PC-9 (cell line): ENCODE measurements around the gene DAB1. TPM values are rescaled to one million over a fixed set of nuclear protein-coding genes. Genes with fewer than 3 reads are reported as not detected.
"Not testable (repeated sequence)": the region's sequence is repeated elsewhere in the genome, so short reads cannot be mapped to it uniquely, and the experiment has no call there.

Experiments
- BruUV-seq: library from RNA; stranded (reverse); fragments of 400-500 nt; replicated peaks from 2 replicates; lab custom pipeline; 2021; lab: Mats Ljungman, UMichigan
- CTCF ChIA-PET: fragments of 300-600 bp; sonication (Branson Sonifier 250); formaldehyde crosslinking; loops from one replicate; lab custom pipeline; 2022; ENCODE audit warnings: antibody characterized with exemption; lab: Charles Lee
- POLR2A ChIA-PET: fragments of 300-600 bp; sonication (Branson Sonifier 250); formaldehyde crosslinking; loops from one replicate; lab custom pipeline; 2022; ENCODE audit warnings: antibody characterized with exemption; ENCODE audit not compliant: unreplicated experiment; lab: Charles Lee
- DNase-seq, 2 experiments: peaks; one replicate each; pipeline versions ENCODE4 v3.0.0 to v3.0.0-alpha.2; 2015 to 2022; ENCODE audit warnings: mixed read lengths in 1 of 2
- H2AFZ ChIP-seq: fragments of 200-600 bp; sonication (generic); 2 replicates; pipeline ENCODE4 v1.8.1; 2017; ENCODE audit warnings: antibody characterized with exemption
- H3F3A ChIP-seq: fragments of 200-600 bp; sonication (generic); 2 replicates; pipeline ENCODE4 v1.8.1; 2017; ENCODE audit warnings: antibody characterized with exemption, mild to moderate bottlenecking, low read depth; ENCODE audit not compliant: insufficient read depth
- H3K27ac ChIP-seq: fragments of 200-600 bp; sonication (generic); 2 replicates; pipeline ENCODE4 v1.6.1; 2016; ENCODE audit warnings: mixed run types
- H3K27me3 ChIP-seq: fragments of 200-600 bp; sonication (generic); 2 replicates; pipeline ENCODE4 v1.6.1; 2016; ENCODE audit warnings: low read depth, mixed run types; ENCODE audit not compliant: insufficient read depth
- H3K36me3 ChIP-seq: fragments of 200-600 bp; sonication (generic); 2 replicates; pipeline ENCODE4 v1.6.1; 2016; ENCODE audit warnings: low read depth, mixed run types
- H3K4me1 ChIP-seq: fragments of 200-600 bp; sonication (generic); replicated peaks from 2 replicates; pipeline ENCODE4 v1.6.1; 2016; ENCODE audit warnings: mixed run types; ENCODE audit not compliant: insufficient read depth
- H3K4me2 ChIP-seq: fragments of 200-600 bp; sonication (generic); 2 replicates; pipeline ENCODE4 v1.6.1; 2017; ENCODE audit warnings: mixed run types
- H3K4me3 ChIP-seq: fragments of 200-600 bp; sonication (generic); 2 replicates; pipeline ENCODE4 v1.6.1; 2016; ENCODE audit warnings: mixed run types
- H3K79me2 ChIP-seq: fragments of 200-600 bp; sonication (generic); 2 replicates; pipeline ENCODE4 v1.6.1; 2017; ENCODE audit warnings: low read depth, mixed run types
- H3K9me2 ChIP-seq: fragments of 200-600 bp; sonication (generic); 2 replicates; pipeline ENCODE4 v1.8.1; 2017; ENCODE audit warnings: mild to moderate bottlenecking; ENCODE audit not compliant: insufficient read depth
- H3K9me3 ChIP-seq: fragments of 200-600 bp; sonication (generic); 2 replicates; pipeline ENCODE4 v1.8.1; 2016; ENCODE audit warnings: low read depth; ENCODE audit not compliant: insufficient read depth
- H4K20me1 ChIP-seq: fragments of 200-600 bp; sonication (generic); 2 replicates; pipeline ENCODE4 v1.8.1; 2017; ENCODE audit not compliant: insufficient read depth
- EZH2 ChIP-seq: fragments of 200-600 bp; sonication (generic); IDR thresholded peaks from 2 replicates; pipeline ENCODE4 v1.8.0; 2017; ENCODE audit warnings: antibody characterized with exemption, low read depth
- intact Hi-C: fragments of 100-400 bp; cut with micrococcal nuclease; formaldehyde crosslinking; loops from one replicate; pipeline ENCODE4 v1.10.0; 2022; ENCODE audit not compliant: unreplicated experiment
- total RNA-seq: library from RNA; stranded (reverse); gene quantifications from 2 replicates; pipeline ENCODE4 v1.2.3, GENCODE V29; 2021
- TF ChIP-seq, protein P1 (sequence below): fragments of 200-600 bp; sonication (generic); conservative IDR thresholded peaks from 2 replicates; pipeline ENCODE4 v1.6.1; 2017; ENCODE audit warnings: mixed run types, antibody characterized with exemption, mild to moderate bottlenecking, moderate library complexity

The DAB1 gene
- total RNA-seq, 1 experiment from 2014 or later, result not detected

DNA sequence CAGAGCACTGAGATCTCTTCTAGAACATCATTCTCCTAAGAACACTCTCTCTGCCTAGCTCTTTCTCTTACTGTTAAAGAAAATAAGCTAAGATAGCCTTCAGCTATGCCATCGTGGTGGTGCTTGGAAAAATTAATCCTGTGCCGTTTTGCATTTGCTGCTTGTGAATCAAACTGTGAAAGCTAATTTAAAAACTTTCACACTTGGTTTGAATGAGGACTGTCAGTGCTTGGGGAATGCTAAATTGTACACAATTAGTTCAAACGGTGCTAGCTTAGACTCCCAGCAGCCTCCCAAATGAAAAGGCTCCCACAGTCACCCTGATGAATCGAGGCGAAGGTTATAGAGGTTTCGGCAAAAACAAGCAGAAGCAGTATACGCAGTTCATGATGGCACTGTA, 79.6 kb downstream of the DAB1 start:
- CTCF ChIA-PET, result no interaction called here
- H3K9me2 ChIP-seq, result no peaks in the 10 kb centered on the region
- no peak overlapping the region for H3K4me2 ChIP-seq
- no peaks in the 10 kb centered on the region for H3K79me2 ChIP-seq
- no peak overlapping the region for H3K27ac ChIP-seq
- no peaks in the 10 kb centered on the region for H3K36me3 ChIP-seq
- BruUV-seq, result no TSS peak
- DNase-seq, result no peak
- peaks cover 57% of the 10 kb centered on the region for H3K27me3 ChIP-seq
- no peaks in the 10 kb centered on the region for H3F3A ChIP-seq
- no peaks in the 10 kb centered on the region for H3K9me3 ChIP-seq
- no peaks in the 10 kb centered on the region for H4K20me1 ChIP-seq
- H2AFZ ChIP-seq, result no peak overlapping the region
- no peak for TF ChIP-seq EZH2
- TF ChIP-seq, protein P1, sequence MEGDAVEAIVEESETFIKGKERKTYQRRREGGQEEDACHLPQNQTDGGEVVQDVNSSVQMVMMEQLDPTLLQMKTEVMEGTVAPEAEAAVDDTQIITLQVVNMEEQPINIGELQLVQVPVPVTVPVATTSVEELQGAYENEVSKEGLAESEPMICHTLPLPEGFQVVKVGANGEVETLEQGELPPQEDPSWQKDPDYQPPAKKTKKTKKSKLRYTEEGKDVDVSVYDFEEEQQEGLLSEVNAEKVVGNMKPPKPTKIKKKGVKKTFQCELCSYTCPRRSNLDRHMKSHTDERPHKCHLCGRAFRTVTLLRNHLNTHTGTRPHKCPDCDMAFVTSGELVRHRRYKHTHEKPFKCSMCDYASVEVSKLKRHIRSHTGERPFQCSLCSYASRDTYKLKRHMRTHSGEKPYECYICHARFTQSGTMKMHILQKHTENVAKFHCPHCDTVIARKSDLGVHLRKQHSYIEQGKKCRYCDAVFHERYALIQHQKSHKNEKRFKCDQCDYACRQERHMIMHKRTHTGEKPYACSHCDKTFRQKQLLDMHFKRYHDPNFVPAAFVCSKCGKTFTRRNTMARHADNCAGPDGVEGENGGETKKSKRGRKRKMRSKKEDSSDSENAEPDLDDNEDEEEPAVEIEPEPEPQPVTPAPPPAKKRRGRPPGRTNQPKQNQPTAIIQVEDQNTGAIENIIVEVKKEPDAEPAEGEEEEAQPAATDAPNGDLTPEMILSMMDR, result no peak
- H3K4me1 ChIP-seq, result no peaks in the 10 kb centered on the region
- intact Hi-C loops, result no loop called here
- H3K4me3 ChIP-seq, result no peak overlapping the region
- POLR2A ChIA-PET, result no interaction called here

GRCh38 chr1:57343298-57343915, 80.5 kb downstream of the DAB1 start:
- H3K9me3 ChIP-seq, BruUV-seq, H3K9me2 ChIP-seq, H4K20me1 ChIP-seq, H3K4me3 ChIP-seq, H3K4me1 ChIP-seq, DNase-seq, H2AFZ ChIP-seq, POLR2A ChIA-PET, H3K4me2 ChIP-seq, H3F3A ChIP-seq, intact Hi-C loops, H3K79me2 ChIP-seq, H3K27ac ChIP-seq, H3K36me3 ChIP-seq, CTCF ChIA-PET: not testable (repeated sequence)
- peaks cover 57% of the 10 kb centered on the region for H3K27me3 ChIP-seq

DNA sequence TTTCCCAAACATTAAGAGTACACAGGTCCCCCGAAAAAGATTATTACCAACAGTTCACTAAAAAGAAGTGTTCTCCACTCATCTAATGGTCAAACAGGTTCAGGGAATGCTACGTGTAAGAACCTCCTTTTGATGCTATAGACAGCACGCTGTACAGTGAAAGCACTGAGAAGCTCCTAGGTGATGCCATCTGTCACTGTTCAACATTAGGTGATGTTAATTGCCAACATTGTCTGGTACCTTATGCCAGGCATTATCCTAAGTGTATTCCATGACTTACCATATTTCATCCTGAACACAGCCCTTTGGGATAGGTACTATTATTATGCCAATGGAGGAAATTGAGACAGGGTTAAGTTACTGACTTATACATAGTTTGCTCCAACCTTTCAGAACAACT, 82.1 kb downstream of the DAB1 start:
- BruUV-seq, result no TSS peak
- H3K27ac ChIP-seq, result no peak overlapping the region
- H3K27me3 ChIP-seq, result peaks cover 57% of the 10 kb centered on the region
- H3F3A ChIP-seq, result no peaks in the 10 kb centered on the region
- ChIA-PET POLR2A (no interaction called here), CTCF (no interaction called here)
- H3K9me3 ChIP-seq, result no peaks in the 10 kb centered on the region
- H3K4me3 ChIP-seq, result no peak overlapping the region
- H2AFZ ChIP-seq, result no peak overlapping the region
- no peak for DNase-seq
- no peaks in the 10 kb centered on the region for H3K4me1 ChIP-seq
- H3K79me2 ChIP-seq, result no peaks in the 10 kb centered on the region
- no peak overlapping the region for H3K4me2 ChIP-seq
- no peaks in the 10 kb centered on the region for H3K9me2 ChIP-seq
- TF ChIP-seq, protein P1, result no peak
- TF ChIP-seq EZH2, result no peak
- intact Hi-C loops, result no loop called here
- no peaks in the 10 kb centered on the region for H3K36me3 ChIP-seq
- H4K20me1 ChIP-seq, result no peaks in the 10 kb centered on the region
